Thymus (tissue), 11 donors: ENCODE results near the gene TMC1. TPM values are rescaled to one million over a fixed set of nuclear protein-coding genes. Genes with fewer than 3 reads are reported as not detected.
"Not testable (repeated sequence)": the region's sequence is repeated elsewhere in the genome, so short reads cannot be mapped to it uniquely, and the experiment has no call there.

Source experiments
- DNase-seq, 9 donors: peaks; one replicate each; pipeline ENCODE4 v3.0.0-alpha.2; 2013; ENCODE audit warnings: low spot score in 9 of 9, low read depth in 6 of 9, missing footprints in 1 of 9
- H3K27ac ChIP-seq, 2 donors: one replicate each; pipeline ENCODE4 v1.5.1; 2013; ENCODE audit warnings: control low read depth in 1 of 2, low read depth in 1 of 2, low read length in 1 of 2, mild to moderate bottlenecking in 1 of 2, moderate library complexity in 1 of 2
- H3K27me3 ChIP-seq, 2 donors: one replicate each; pipeline ENCODE4 v1.5.1; 2013; ENCODE audit warnings: low read length in 1 of 2; ENCODE audit not compliant: control insufficient read depth in 2 of 2, insufficient read depth in 1 of 2
- H3K36me3 ChIP-seq, 2 donors: one replicate each; pipeline ENCODE4 v1.5.1; 2013; ENCODE audit warnings: low read length in 1 of 2, mild to moderate bottlenecking in 1 of 2, moderate library complexity in 1 of 2; ENCODE audit not compliant: control insufficient read depth in 2 of 2, insufficient read depth in 2 of 2
- H3K4me1 ChIP-seq, 2 donors: one replicate each; pipeline ENCODE4 v1.5.1; 2013; ENCODE audit warnings: low read length in 2 of 2; ENCODE audit not compliant: control insufficient read depth in 2 of 2, insufficient read depth in 2 of 2
- H3K4me3 ChIP-seq, 2 donors: one replicate each; pipeline ENCODE4 v1.5.1; 2013; ENCODE audit warnings: low read length in 2 of 2, control low read depth in 1 of 2, mild to moderate bottlenecking in 1 of 2
- H3K9me3 ChIP-seq, 2 donors: one replicate each; pipeline ENCODE4 v1.5.1; 2013; ENCODE audit warnings: low read length in 1 of 2, mild to moderate bottlenecking in 1 of 2; ENCODE audit not compliant: control insufficient read depth in 2 of 2, insufficient read depth in 1 of 2
- WGBS: extraction: QIAGEN DNeasy Blood & Tissue Kit; methylation state at CpG from one replicate; pipeline ENCODE4 v1.1.7; 2013; 5-methylcytosine and 5-hydroxymethylcytosine counted together
- polyA plus RNA-seq: library from polyadenylated mRNA; stranded (reverse); fragments of 200-250 nt; gene quantifications from one replicate; pipeline ENCODE4 v1.2.3, GENCODE V29; 2013
- total RNA-seq: library from RNA; stranded (reverse); fragments of 120-200 nt; gene quantifications from one replicate; pipeline ENCODE4 v1.2.4, GENCODE V29; 2013
- donor health status: healthy.

The TMC1 gene
- total and polyA plus RNA-seq, 2 donors = 0.28 to 0.59 TPM

GRCh38 chr9:72509053-72509452 lies 12.4 kb upstream of the TMC1 start:
- Histone ChIP-seq H3K4me3 (no peak overlapping the region), H3K36me3 (no peaks in the 10 kb centered on the region), H3K27me3 (no peaks in the 10 kb centered on the region), H3K9me3 (no peaks in the 10 kb centered on the region), H3K4me1 (no peaks in the 10 kb centered on the region), H3K27ac (no peak overlapping the region)
- DNase-seq = no peak
- 92% methylated on average over 1 of the region's 1 CpG for WGBS

DNA sequence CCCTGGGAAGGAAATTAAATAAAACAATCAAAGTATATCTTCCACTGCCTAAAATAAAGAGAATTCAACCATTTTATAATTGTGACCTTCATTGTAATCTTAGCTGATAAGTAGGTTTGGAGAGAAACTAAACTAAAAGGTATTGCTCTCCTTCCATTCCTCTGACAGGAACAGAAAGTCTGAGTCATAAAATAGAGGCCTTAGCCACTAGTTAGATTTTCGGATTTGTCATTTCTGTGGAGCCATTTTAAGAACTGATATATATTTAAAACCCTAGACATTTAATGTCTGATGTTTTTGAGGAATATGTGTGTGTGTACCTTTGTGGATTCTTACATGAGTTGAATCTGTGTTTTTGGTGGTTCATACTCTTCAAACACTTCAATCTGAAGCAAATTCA lies 11.8 kb upstream of the TMC1 start:
- DNase-seq = no peak
- Histone ChIP-seq H3K27me3 (no peaks in the 10 kb centered on the region), H3K4me1 (no peaks in the 10 kb centered on the region), H3K4me3 (no peak overlapping the region), H3K27ac (no peak overlapping the region), H3K36me3 (no peaks in the 10 kb centered on the region), H3K9me3 (no peaks in the 10 kb centered on the region)
- 95% methylated on average over 1 of the region's 1 CpG for WGBS

DNA sequence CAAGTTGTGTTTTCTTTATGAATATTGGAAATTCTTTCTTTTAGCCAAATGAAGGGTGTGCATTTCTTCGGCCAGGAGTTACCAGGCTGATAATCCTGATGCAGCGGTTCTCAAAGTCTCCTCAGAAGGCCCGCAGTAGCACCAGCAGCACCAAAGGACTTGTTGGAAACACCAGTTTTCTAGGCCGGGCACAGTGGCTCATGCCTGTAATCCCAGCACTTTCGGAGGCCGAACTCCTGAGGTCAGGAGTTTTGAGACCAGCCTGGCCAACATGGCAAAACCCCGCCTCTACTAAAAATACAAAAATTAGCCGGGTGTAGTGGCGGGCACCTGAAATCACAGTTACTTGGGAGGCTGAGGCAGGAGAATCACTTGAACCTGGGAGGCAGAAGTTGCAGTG lies 397 bp upstream of the TMC1 start:
- not testable (repeated sequence) for H3K27ac ChIP-seq, H3K4me1 ChIP-seq, DNase-seq, H3K36me3 ChIP-seq, H3K27me3 ChIP-seq, H3K9me3 ChIP-seq, H3K4me3 ChIP-seq
- 97% methylated on average over 9 of the region's 9 CpGs for WGBS

DNA sequence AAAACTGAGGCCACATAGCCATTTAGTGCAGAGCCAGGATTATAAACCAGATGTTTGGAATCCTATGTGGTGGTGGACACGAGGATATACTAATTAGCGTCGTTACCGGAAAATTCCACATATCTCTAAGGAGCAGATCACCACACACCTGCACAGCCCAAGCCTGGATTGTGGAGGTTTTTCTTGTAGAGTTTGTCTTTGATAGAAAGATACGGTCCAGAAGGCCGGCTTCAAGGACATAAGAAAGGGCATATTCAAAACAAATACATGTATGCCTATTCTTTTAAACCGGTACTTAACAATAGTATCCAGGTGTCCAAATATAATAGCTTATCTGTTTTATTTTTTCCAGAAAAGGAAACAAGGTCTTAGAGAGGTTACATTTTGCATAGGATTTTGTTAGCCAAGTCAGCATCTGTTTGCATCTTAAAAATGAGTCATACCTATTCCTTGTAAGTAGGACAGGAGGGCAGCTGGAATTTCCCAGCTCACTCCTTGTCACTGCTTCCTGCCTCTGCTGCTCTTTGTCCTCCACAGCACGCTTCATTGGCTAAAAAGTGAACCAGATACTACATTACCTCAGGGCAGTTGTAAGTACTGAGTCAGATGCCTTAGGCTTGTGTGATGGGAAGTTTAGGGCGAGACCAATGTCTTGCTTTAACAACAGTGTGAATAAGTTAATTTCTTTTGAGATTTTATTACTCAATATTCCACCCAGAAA lies 3.6 kb downstream of the TMC1 start:
- 96% methylated on average over 9 of the region's 9 CpGs for WGBS
- Histone ChIP-seq H3K27me3 (no peaks in the 10 kb centered on the region), H3K36me3 (no peaks in the 10 kb centered on the region), H3K4me1 (peaks cover 7 to 16% of the 10 kb centered on the region in 2 donors), H3K27ac (peak overlapping the region in 1 of 2 donors; percentile 8), H3K4me3 (no peak overlapping the region), H3K9me3 (no peaks in the 10 kb centered on the region)
- DNase-seq = peak in 3 of 9 donors; percentile 2 to 20 (median 6)

GRCh38 chr9:72526901-72527800 lies 5.7 kb downstream of the TMC1 start:
- H3K27ac ChIP-seq = peak overlapping the region; percentile 74 to 89
- no peaks in the 10 kb centered on the region for H3K27me3 ChIP-seq
- no peaks in the 10 kb centered on the region for H3K36me3 ChIP-seq
- H3K4me1 ChIP-seq = peaks cover 7 to 16% of the 10 kb centered on the region in 2 donors
- WGBS = 38% methylated on average over 19 of the region's 19 CpGs
- H3K9me3 ChIP-seq = no peaks in the 10 kb centered on the region
- peak in 8 of 9 donors; percentile 15 to 78 (median 50) for DNase-seq
- peak overlapping the region in 1 of 2 donors; percentile 10 for H3K4me3 ChIP-seq

- Histone ChIP-seq H3K4me3 (no peak overlapping the region), H3K9me3 (no peaks in the 10 kb centered on the region), H3K27ac (peak overlapping the region; percentile 74 to 89), H3K27me3 (no peaks in the 10 kb centered on the region), H3K36me3 (no peaks in the 10 kb centered on the region), H3K4me1 (peaks cover 7 to 16% of the 10 kb centered on the region in 2 donors)
- DNase-seq = no peak
- WGBS = 23% methylated on average over 5 of the region's 5 CpGs
These were observed 6.4 kb downstream of the TMC1 start for GRCh38 chr9:72527801-72528195.

- H3K9me3 ChIP-seq = no peaks in the 10 kb centered on the region
- H3K36me3 ChIP-seq = no peaks in the 10 kb centered on the region
- no peak for DNase-seq
- WGBS = 48% methylated on average over 1 of the region's 1 CpG
- H3K27me3 ChIP-seq = no peaks in the 10 kb centered on the region
- H3K4me1 ChIP-seq = peaks cover 7 to 16% of the 10 kb centered on the region in 2 donors
- H3K27ac ChIP-seq = no peak overlapping the region
- no peak overlapping the region for H3K4me3 ChIP-seq
These were observed 8.1 kb downstream of the TMC1 start for GRCh38 chr9:72529531-72529930.

- H3K4me1 ChIP-seq = peaks cover 0 to 2% of the 10 kb centered on the region in 2 donors
- H3K27me3 ChIP-seq = no peaks in the 10 kb centered on the region
- 34% methylated on average over 1 of the region's 1 CpG for WGBS
- H3K9me3 ChIP-seq = peaks cover 0 to 5% of the 10 kb centered on the region in 2 donors
- no peak overlapping the region for H3K4me3 ChIP-seq
- DNase-seq = no peak
- H3K27ac ChIP-seq = no peak overlapping the region
- no peaks in the 10 kb centered on the region for H3K36me3 ChIP-seq
These were observed 11.9 kb downstream of the TMC1 start for GRCh38 chr9:72533322-72533721.

DNA sequence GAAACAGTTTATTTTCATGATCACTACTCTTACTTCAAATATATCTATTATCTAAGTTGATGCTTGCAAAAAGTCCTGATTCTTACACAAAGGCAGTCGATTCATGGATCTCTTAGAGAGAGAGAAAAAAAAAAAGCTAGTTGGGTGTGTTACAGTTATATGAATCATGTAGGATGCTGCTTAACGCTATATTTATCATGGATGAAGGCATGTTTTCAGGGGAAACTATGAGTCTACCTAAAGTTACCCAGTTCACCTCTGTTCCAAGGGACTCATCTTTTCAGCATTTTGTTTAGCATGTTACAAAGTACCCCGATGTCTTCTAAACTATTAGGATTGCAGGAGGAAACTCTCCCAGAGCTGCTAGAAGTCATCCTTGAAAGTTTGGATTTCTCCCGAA lies 13.5 kb downstream of the TMC1 start:
- no peak for DNase-seq
- Histone ChIP-seq H3K9me3 (peaks cover 0 to 5% of the 10 kb centered on the region in 2 donors), H3K27ac (no peak overlapping the region), H3K4me3 (no peak overlapping the region), H3K36me3 (no peaks in the 10 kb centered on the region), H3K4me1 (no peaks in the 10 kb centered on the region), H3K27me3 (no peaks in the 10 kb centered on the region)
- 87% methylated on average over 4 of the region's 4 CpGs for WGBS
